ENCODE measurements around the gene FBXW7. TPM values are rescaled to one million over a fixed set of nuclear protein-coding genes. Genes with fewer than 3 reads are reported as not detected.
A peak's percentile ranks its signal among the peaks of the same experiment; 100 is the strongest.

Gene FBXW7
- total RNA-seq, 6 experiments from 2014 or later = 17.4 to 26.1 (median 19.5) TPM

DNA sequence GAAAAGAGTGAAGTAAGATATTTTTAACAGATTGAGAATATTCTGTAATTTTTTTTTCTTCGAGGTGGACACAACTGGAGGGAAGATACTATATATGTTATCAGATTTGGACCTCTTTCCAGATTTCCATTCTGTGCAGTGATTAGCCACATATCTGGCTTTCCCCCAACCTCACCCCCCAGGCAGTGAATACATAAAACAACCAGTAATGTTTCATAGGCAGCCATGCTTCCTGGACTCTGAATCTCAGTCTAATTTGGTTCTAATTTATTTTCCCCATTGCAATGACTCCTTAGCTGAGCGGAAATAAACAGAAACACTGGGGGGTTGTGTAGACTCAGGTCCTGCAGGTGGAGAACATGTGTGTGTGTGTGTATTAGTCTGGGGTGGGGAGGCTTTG is 226.5 kb downstream of the FBXW7 start:
- TF ChIP-seq, protein P1, sequence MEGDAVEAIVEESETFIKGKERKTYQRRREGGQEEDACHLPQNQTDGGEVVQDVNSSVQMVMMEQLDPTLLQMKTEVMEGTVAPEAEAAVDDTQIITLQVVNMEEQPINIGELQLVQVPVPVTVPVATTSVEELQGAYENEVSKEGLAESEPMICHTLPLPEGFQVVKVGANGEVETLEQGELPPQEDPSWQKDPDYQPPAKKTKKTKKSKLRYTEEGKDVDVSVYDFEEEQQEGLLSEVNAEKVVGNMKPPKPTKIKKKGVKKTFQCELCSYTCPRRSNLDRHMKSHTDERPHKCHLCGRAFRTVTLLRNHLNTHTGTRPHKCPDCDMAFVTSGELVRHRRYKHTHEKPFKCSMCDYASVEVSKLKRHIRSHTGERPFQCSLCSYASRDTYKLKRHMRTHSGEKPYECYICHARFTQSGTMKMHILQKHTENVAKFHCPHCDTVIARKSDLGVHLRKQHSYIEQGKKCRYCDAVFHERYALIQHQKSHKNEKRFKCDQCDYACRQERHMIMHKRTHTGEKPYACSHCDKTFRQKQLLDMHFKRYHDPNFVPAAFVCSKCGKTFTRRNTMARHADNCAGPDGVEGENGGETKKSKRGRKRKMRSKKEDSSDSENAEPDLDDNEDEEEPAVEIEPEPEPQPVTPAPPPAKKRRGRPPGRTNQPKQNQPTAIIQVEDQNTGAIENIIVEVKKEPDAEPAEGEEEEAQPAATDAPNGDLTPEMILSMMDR (IDR thresholded peaks at IDR 0.05) = no peak
- 0 out of 2 replicates have a peak, but pooled peaks cover 3% of the 10 kb centered on the region for H3K36me3 Mint-ChIP-seq (ENCODE audit: low read depth)
- H3K27ac Mint-ChIP-seq = peak overlapping the region; percentile 75
- H3K4me3 Mint-ChIP-seq = peak overlapping the region; percentile 63
- DNase-seq = peak; percentile 13
- H3K4me1 Mint-ChIP-seq (ENCODE audit: low read depth) = peaks cover 29% of the 10 kb centered on the region
- peaks cover 2% of the 10 kb centered on the region; the same call in 1 of the 2 replicates for H3K27me3 Mint-ChIP-seq (ENCODE audit: insufficient read depth)
- H3K9me3 Mint-ChIP-seq = no peaks in the 10 kb centered on the region

DNA sequence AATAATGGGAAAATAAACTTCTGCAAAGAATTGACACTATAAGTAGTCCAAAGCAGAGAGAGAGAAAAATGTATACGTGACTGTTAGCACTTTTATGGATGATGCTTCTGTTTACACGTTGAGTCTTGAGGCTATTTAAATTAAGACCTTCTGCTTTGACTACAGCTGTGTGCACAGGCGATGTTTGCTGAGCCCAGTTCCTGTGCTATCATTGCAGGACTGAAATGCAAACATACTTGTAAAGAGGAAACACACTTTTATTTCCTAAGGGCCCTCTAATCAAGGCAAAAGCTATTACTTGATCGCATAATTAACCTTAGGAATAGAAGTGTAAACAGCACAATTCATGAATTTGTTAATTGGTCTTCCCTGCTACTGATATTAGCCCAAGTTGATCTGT is 226.9 kb downstream of the FBXW7 start:
- Mint-ChIP-seq H3K27me3 (ENCODE audit: insufficient read depth) (peaks cover 2% of the 10 kb centered on the region; the same call in 1 of the 2 replicates), H3K4me1 (ENCODE audit: low read depth) (peaks cover 33% of the 10 kb centered on the region), H3K36me3 (ENCODE audit: low read depth) (0 out of 2 replicates have a peak, but pooled peaks cover 3% of the 10 kb centered on the region), H3K4me3 (peak overlapping the region; percentile 63; the same call in 1 of the 2 replicates), H3K9me3 (no peaks in the 10 kb centered on the region), H3K27ac (peak overlapping the region; percentile 75; the same call in 1 of the 2 replicates)
- TF ChIP-seq, protein P1 (IDR thresholded peaks at IDR 0.05) = no peak
- no peak for DNase-seq

DNA sequence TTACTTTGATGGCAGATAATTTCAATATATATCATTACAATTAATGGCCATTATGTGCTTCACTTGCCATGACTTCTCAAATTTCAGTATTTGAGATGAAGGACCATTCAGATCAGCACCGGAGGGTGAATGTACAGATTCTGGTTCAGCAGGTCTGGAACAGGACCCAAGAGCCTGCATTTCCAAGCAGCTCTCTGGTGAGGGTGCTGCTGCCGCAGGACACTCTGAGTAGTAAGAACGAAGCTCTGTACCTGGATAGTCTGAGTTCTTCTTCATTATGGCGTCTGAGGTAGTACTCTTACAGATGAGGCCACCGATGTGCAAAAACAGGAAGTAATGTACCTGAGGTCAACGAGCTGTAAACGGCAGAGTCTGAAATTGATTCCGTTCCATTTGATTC is 228.2 kb downstream of the FBXW7 start:
- H3K9me3 Mint-ChIP-seq = no peaks in the 10 kb centered on the region
- H3K4me1 Mint-ChIP-seq (ENCODE audit: low read depth) = peaks cover 33% of the 10 kb centered on the region
- H3K27me3 Mint-ChIP-seq (ENCODE audit: insufficient read depth) = peaks cover 2% of the 10 kb centered on the region
- no peak overlapping the region for H3K27ac Mint-ChIP-seq
- TF ChIP-seq, protein P1 (IDR thresholded peaks at IDR 0.05) = no peak
- H3K36me3 Mint-ChIP-seq (ENCODE audit: low read depth) = 0 out of 2 replicates have a peak, but pooled peaks cover under 1% of the 10 kb centered on the region
- H3K4me3 Mint-ChIP-seq = no peak overlapping the region
- no peak for DNase-seq

DNA sequence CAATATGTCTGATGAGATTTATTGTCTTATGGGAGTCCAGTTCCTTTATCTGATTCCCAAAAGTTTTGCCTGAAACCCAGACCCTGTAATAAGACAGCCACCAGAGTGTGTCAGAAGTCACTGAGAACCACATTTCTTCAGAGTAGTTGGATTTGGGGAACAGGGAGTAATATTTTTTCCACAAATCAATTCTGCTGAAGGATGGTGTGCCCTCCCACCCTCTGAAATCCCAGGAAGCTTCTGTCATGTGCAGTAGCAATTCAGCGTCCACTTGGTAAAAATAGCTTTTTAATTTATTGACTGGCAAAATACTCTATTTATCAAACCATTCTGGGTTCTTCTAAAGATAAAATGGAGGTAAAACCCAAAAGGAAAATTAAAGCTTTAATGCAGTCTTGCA is 229.4 kb downstream of the FBXW7 start:
- Mint-ChIP-seq H3K4me3 (no peak overlapping the region), H3K36me3 (ENCODE audit: low read depth) (no peaks in the 10 kb centered on the region), H3K27me3 (ENCODE audit: insufficient read depth) (peaks cover 2% of the 10 kb centered on the region), H3K9me3 (no peaks in the 10 kb centered on the region), H3K4me1 (ENCODE audit: low read depth) (peaks cover 33% of the 10 kb centered on the region), H3K27ac (no peak overlapping the region)
- TF ChIP-seq, protein P1 (IDR thresholded peaks at IDR 0.05) = no peak
- DNase-seq = no peak

DNA sequence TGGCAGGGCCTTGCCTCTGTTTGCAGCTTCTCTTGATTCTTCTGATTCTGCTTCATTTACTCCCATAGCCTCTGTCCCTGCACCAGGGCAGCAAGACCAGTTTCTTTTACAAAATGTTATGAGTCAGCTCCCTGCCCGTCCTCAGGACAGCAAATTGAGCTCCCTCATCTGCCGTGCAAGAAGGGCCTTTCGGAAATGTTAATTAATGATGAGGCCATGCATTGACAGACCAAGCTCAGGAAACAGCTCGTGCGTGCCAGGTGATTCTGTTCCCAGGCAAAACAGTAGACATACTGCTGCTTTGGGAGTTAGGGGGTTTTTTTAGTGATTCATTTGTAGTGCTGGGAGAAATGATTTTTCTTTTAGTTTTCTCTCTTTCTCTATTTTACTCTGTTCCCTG is 231.7 kb downstream of the FBXW7 start:
- Mint-ChIP-seq H3K27ac (no peak overlapping the region), H3K36me3 (ENCODE audit: low read depth) (no peaks in the 10 kb centered on the region), H3K27me3 (ENCODE audit: insufficient read depth) (peaks cover 2% of the 10 kb centered on the region), H3K9me3 (no peaks in the 10 kb centered on the region), H3K4me1 (ENCODE audit: low read depth) (peaks cover 13% of the 10 kb centered on the region), H3K4me3 (no peak overlapping the region)
- TF ChIP-seq, protein P1 (IDR thresholded peaks at IDR 0.05) = no peak
- DNase-seq = no peak
